ENCODE results near the gene ARID3B. TPM values are rescaled to one million over a fixed set of nuclear protein-coding genes. Genes with fewer than 3 reads are reported as not detected.

The ARID3B gene
- total and polyA plus RNA-seq, 2 of the 13 experiments (the other 11 are each of a cell fraction or from before 2014, with no cell fraction given): 5.3 to 12.8 TPM

DNA sequence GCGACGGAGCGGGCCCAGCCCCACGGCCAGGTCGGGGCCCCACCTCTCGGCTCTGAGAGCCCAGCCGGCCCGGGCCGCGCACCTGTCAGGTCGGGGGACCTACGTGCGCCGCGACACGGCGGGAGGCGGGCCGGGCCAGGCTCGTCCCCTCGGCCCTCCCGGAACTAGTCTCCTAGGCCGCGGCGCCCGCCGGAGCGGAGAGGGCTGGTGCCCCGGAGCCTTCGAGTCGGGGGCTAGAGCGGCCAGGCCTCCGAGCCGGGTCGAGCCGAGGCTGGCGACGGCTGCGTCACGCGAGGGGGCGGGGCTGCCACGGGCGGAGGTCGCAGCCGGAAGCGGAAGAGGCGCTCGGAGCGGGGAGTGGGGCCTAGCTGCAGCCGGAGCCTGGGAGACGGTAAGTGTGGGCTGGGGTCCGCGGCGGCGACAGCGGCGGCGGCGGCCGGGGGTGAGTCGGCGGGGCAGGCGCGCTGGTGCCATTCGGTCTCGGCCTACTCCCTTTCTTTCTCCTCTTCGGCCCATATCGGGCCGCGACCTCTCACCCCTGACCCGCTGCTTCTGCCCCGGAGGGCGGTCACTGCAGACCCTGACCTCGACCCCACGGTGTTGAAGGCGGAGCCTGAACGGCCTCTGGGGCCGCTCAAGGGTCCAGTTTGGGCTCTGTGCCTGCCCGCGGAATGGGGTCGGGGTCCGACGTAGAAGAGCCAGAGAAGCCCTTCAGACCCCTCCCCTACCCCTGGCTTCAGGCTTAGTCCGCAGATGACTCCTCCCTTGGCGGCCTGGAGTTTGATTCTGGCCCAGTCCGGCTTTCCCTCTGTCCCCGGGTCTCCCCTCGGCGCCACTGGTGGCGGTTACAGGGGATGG lies 74.7 kb downstream of the ARID3B start, which contains the start of gene CLK3:
Gene CLK3, plus strand, starts transcription at position 329 of the 858 bp plus-strand sequence. CDS start 3,361 bp downstream, outside the sequence.
- DNase-seq (ENCODE audit: low spot score) (peak; percentile 85), FAIRE-seq (no peak), ATAC-seq (peak; percentile 87)
- Histone ChIP-seq H3K4me1 (ENCODE audit: insufficient read depth, low read length) (peaks cover 39% of the 10 kb centered on the region), H3K4me3 (replicated peaks in 1 of 3; ENCODE audit: insufficient read depth in 1 of 3, low read depth in 2 of 3, low read length in 3 of 3) (peak within 1 kb of the TSS; percentile 90 to 100 (median 94)), H3K9ac (ENCODE audit: insufficient read depth, low read depth, low read length) (peak within 1 kb of the TSS; percentile 99), H3K79me2 (ENCODE audit: insufficient read depth, low read length) (peaks cover 44% of the 10 kb centered on the region), H3K4me2 (ENCODE audit: low read depth, low read length) (peak within 1 kb of the TSS; percentile 85), H3K27me3 (ENCODE audit: control insufficient read depth in 1 of 2, insufficient read depth in 2 of 2, low read length in 2 of 2) (peaks cover 0 to 20% of the 10 kb centered on the region in 2 experiments; a peak in 2 of 5 replicates), H2AFZ (ENCODE audit: low read length) (no peak within 1 kb of the TSS), H4K20me1 (ENCODE audit: insufficient read depth, low read length) (peaks cover 43% of the 10 kb centered on the region), H3K36me3 (replicated peaks in 1 of 2; ENCODE audit: control insufficient read depth in 1 of 2, insufficient read depth in 2 of 2, low read length in 2 of 2) (peaks cover 7 to 17% of the 10 kb centered on the region in 2 experiments), H3K27ac (ENCODE audit: extremely low read length, insufficient read depth, low read length) (peak within 1 kb of the TSS; percentile 93), H3K9me3 (ENCODE audit: low read length) (no peaks in the 10 kb centered on the region)
- in situ Hi-C loops (cut with HindIII; ENCODE audit: extremely low pct_ligation_motif_present, low pct_unique_long_range_greater_than_20kb) (no loop called here), intact Hi-C loops (cut with micrococcal nuclease; ENCODE audit: unreplicated experiment) (loop anchor here (1.0 to 5.0 kb wide), 3 partner anchors 74 to 243 kb away; partner anchors contain the start of gene ARID3B)
- TSS peak; percentile 68 for BruUV-seq (replicated peaks)
- CTCF ChIA-PET (ENCODE audit: low intra/inter-chr PET ratio, low total read pairs): interaction anchor here (1.1 kb wide), 1 partner anchor 242 kb away, joined by 3 read pairs; no protein-coding TSS in a partner anchor
- POLR2A ChIA-PET: interaction anchor here (0.5 to 6.9 kb wide), 10 partner anchors 14 to 408 kb away, joined by 3 to 52 read pairs (median 4); partner anchors contain the start of genes ARID3B, PPCDC and UBL7
- WGBS (ENCODE audit: low lambda C conversion rate): 0% methylated on average over 14 of the region's 91 CpGs
- peak; percentile 50 for TF ChIP-seq DMAP1 (CRISPR knock-in tag; IDR thresholded peaks at IDR 0.05)
- peak; percentile 65; the same call in 1 of the 2 replicates for TF ChIP-seq ZNF558 (CRISPR knock-in tag; IDR thresholded peaks at IDR 0.05; ENCODE audit: borderline replicate concordance)
- TF ChIP-seq, protein P1, sequence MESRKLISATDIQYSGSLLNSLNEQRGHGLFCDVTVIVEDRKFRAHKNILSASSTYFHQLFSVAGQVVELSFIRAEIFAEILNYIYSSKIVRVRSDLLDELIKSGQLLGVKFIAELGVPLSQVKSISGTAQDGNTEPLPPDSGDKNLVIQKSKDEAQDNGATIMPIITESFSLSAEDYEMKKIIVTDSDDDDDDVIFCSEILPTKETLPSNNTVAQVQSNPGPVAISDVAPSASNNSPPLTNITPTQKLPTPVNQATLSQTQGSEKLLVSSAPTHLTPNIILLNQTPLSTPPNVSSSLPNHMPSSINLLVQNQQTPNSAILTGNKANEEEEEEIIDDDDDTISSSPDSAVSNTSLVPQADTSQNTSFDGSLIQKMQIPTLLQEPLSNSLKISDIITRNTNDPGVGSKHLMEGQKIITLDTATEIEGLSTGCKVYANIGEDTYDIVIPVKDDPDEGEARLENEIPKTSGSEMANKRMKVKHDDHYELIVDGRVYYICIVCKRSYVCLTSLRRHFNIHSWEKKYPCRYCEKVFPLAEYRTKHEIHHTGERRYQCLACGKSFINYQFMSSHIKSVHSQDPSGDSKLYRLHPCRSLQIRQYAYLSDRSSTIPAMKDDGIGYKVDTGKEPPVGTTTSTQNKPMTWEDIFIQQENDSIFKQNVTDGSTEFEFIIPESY (CRISPR knock-in tag; IDR thresholded peaks at IDR 0.05): no peak
- TF ChIP-seq, protein P2, sequence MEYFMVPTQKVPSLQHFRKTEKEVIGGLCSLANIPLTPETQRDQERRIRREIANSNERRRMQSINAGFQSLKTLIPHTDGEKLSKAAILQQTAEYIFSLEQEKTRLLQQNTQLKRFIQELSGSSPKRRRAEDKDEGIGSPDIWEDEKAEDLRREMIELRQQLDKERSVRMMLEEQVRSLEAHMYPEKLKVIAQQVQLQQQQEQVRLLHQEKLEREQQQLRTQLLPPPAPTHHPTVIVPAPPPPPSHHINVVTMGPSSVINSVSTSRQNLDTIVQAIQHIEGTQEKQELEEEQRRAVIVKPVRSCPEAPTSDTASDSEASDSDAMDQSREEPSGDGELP (IDR thresholded peaks at IDR 0.05; ENCODE audit: borderline replicate concordance, low read depth): peak; percentile 58; the same call in 1 of the 2 replicates
- TF ChIP-seq ZNF7 (CRISPR knock-in tag; IDR thresholded peaks at IDR 0.05): no peak
- no peak for TF ChIP-seq ZNF44 (CRISPR knock-in tag; IDR thresholded peaks at IDR 0.05)
- TF ChIP-seq ZNF441 (CRISPR knock-in tag; IDR thresholded peaks at IDR 0.05; ENCODE audit: borderline replicate concordance): peak; percentile 60
- TF ChIP-seq GATAD1 (CRISPR knock-in tag; IDR thresholded peaks at IDR 0.05): peak; percentile 94
- TF ChIP-seq, protein P3, sequence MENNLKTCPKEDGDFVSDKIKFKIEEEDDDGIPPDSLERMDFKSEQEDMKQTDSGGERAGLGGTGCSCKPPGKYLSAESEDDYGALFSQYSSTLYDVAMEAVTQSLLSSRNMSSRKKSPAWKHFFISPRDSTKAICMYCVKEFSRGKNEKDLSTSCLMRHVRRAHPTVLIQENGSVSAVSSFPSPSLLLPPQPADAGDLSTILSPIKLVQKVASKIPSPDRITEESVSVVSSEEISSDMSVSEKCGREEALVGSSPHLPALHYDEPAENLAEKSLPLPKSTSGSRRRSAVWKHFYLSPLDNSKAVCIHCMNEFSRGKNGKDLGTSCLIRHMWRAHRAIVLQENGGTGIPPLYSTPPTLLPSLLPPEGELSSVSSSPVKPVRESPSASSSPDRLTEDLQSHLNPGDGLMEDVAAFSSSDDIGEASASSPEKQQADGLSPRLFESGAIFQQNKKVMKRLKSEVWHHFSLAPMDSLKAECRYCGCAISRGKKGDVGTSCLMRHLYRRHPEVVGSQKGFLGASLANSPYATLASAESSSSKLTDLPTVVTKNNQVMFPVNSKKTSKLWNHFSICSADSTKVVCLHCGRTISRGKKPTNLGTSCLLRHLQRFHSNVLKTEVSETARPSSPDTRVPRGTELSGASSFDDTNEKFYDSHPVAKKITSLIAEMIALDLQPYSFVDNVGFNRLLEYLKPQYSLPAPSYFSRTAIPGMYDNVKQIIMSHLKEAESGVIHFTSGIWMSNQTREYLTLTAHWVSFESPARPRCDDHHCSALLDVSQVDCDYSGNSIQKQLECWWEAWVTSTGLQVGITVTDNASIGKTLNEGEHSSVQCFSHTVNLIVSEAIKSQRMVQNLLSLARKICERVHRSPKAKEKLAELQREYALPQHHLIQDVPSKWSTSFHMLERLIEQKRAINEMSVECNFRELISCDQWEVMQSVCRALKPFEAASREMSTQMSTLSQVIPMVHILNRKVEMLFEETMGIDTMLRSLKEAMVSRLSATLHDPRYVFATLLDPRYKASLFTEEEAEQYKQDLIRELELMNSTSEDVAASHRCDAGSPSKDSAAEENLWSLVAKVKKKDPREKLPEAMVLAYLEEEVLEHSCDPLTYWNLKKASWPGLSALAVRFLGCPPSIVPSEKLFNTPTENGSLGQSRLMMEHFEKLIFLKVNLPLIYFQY (CRISPR knock-in tag; IDR thresholded peaks at IDR 0.05; ENCODE audit: borderline replicate concordance): peak; percentile 98
- TF ChIP-seq ZNF556 (CRISPR knock-in tag; IDR thresholded peaks at IDR 0.05; ENCODE audit: borderline replicate concordance): peak; percentile 98
- TF ChIP-seq CCDC6 (CRISPR knock-in tag; IDR thresholded peaks at IDR 0.05): peak; percentile 88
- peak; percentile 85; the same call in 1 of the 2 replicates for TF ChIP-seq SIN3A (IDR thresholded peaks at IDR 0.05; ENCODE audit: borderline replicate concordance, low read depth, low read length)

Measured in HepG2 (cell line).